Activated CD8-positive, alpha-beta memory T cell treated with anti-CD3 and anti-CD28 coated beads, Interleukin-2, amount 50 U/mL, for 4 hours (primary cell): ENCODE data around the gene RNF10.
"Not testable (repeated sequence)": the region's sequence is repeated elsewhere in the genome, so short reads cannot be mapped to it uniquely, and the experiment has no call there.

Source experiments
- DNase-seq: peaks from one replicate; pipeline ENCODE4 v3.0.0-alpha.2; 2020

Gene RNF10

DNA sequence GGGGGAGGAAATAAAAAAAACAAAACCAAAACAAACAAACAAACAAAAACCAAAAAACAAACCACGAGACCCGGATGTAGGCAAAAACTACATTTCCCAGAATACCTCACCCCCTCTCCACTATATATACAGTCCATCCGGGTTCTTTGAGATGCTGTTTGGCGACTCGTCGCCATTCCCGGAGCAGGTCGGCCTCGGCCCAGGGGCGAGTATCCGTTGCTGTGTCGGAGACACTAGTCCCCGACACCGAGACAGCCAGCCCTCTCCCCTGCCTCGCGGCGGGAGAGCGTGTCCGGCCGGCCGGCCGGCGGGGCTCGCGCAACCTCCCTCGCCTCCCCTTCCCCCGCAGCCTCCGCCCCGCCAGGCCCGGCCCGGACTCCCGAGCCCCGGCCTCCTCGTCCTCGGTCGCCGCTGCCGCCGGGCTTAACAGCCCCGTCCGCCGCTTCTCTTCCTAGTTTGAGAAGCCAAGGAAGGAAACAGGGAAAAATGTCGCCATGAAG, at the start of gene RNF10:
TSS of gene RNF10 (plus strand) at position 154 of the 500 bp plus-strand sequence. CDS start 456 bp downstream, outside the sequence.
- peak; percentile 60 for DNase-seq

GRCh38 chr12:120485961-120486881, 47.9 kb upstream of the RNF10 start:
- no peak for DNase-seq

DNA sequence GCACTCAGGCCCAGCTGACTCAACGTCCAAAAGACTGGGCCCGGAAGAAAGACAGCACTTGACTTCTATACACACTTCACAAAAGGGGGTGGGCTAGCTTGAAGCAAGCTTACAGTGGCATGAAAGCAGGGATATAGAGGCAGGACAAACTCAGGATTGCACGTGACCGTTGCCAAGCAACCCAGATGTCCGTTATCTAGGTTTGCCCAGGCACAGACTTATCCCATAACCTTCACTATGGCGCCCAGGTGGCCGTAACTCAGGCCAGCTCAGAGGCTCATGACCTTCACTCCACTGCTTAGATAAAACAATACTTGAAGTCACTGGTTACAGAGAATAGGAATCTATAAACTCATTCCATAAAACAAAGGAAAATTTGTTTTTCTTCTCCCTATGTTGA, 46.6 kb upstream of the RNF10 start:
- DNase-seq, result not testable (repeated sequence)

GRCh38 chr12:120488057-120488640, 46.0 kb upstream of the RNF10 start:
- no peak for DNase-seq

DNA sequence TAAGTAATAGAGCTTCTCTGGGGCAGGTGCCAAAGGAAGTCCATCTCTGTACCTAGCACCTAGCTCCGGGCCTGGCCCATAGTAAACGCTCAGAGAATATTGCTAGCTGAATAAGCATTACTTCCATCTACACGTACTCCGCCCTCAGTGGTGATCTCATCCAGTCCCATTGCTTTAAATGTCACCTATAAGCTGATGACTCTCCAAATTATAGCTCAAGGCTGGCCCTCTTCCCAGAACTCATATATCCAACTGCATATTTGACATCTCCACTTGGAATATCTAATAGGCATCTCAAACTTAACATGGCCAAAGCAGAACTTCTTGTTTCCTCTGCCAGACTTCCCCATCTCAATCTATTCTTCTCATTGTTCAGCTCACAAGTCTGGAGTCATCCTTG, 45.1 kb upstream of the RNF10 start:
- no peak for DNase-seq

GRCh38 chr12:120490325-120490724, 43.8 kb upstream of the RNF10 start:
- DNase-seq, result no peak

DNA sequence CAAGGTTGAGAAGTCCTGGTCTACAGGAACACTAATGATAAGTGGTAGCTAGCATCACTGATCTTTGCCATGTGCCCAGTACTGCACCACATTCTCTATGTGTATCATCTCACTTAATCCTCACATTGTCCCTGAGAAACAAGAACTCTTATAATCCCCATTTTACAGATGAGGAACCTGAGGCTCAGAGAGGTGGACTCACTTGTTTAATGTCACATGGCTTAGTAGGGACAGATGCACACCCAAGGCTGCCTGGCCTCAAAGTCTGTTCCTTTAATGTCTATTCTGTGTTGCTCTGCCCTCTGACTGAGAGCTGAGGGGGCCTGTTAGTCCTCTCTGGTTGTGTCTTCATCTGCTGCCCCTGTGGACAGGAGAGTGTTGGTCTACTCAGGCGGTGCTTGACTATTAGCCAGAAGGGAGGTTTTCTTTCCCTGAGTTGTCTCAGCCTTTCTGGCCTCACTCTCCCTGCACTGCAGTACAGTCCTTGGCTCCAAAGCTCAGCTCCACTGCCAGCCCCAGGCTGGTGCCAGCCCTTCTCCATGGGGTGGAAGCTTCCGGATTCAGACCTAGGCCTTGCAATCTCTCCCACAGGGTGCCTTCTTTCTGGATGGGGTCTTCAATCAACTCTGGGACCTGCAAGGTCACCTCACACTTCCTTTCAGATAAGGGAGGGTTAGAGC, 43.2 kb upstream of the RNF10 start:
- no peak for DNase-seq

DNA sequence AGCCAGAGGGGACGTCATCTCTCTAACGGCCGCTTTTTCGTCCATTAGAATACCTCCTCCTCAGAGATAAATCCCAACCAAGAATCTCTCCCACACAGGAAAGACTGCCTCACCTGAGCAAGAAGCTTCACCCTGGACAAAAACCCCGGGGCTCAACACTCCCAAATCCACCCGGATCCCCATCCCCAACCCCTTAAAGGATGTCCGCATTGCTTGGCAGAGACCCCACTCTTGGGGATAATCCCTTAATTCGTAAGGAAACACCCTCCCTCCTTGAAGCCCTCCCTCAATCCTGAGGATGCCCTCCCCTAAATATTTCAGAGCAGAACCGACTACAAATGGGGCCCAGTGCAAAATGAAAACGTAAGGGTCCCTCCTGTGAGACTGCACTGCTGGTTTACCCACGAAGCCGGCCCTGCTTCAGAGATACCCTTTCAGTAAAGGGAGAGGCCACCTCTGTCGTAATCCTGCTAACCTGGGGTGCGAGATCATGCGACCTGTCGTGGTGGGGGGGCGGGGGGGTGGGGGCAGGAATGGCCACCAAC, 38.9 kb upstream of the RNF10 start:
- no peak for DNase-seq

- peak; percentile 97 for DNase-seq
Measured at GRCh38 chr12:120495731-120496412, 38.3 kb upstream of the RNF10 start, which contains the start of gene DYNLL1. Gene DYNLL1 (plus strand): TSS chr12:120496113. CDS start chr12:120496422, 309 bp downstream.

- peak; percentile 55 for DNase-seq
Measured at GRCh38 chr12:120496413-120497340, 37.5 kb upstream of the RNF10 start.

- no peak for DNase-seq
Measured at GRCh38 chr12:120497524-120498150, 36.5 kb upstream of the RNF10 start.

DNA sequence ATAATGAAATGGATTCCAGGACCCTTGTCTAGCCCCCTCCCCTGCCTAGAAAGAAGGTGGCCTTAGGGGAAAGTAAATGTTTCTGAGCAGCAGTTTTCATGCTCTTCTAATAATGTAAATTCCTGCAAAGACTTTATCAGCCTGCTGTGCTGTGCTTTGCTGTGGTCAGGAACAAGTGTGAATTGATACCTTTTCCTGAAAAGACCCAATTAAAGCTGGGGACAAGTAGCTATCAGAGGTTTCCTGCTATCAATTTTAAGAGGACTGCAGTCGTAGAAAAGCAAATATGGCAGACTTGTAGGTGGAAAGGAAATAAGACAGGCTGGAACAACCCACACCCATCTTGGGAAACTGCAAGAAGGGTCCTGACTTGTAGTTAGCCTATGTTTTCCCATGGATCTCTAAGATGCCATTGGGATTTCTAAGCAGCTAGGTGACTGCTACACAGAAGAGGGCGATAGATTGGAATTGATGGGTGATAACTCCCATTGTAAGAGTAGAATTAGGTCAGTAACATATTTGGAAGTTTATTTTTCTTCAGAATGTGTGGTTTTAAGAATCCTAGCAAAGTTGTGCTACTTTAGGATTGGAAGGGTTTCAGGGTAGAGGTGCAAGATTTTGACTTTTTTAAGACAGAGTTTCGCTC, 35.2 kb upstream of the RNF10 start:
- no peak for DNase-seq

DNA sequence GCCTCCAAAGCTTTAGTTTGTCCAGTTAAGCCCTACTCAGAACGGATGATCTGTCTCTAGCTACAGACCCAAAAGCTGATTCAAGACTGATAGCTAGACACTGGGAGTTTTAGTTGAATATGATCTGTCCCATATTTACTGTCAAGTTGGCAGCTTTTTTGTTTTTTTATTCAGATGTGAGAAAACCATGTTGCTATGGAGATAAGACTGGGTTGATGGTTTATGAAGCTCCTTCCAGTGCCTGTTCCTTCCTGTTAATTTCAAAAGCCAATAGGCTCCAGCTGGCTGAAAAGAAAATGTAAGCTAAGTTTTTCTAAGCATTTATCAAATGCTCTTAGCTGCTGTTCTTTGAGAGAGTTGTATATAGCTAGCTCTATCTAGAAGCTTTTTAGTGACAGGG, 33.6 kb upstream of the RNF10 start:
- no peak for DNase-seq

DNA sequence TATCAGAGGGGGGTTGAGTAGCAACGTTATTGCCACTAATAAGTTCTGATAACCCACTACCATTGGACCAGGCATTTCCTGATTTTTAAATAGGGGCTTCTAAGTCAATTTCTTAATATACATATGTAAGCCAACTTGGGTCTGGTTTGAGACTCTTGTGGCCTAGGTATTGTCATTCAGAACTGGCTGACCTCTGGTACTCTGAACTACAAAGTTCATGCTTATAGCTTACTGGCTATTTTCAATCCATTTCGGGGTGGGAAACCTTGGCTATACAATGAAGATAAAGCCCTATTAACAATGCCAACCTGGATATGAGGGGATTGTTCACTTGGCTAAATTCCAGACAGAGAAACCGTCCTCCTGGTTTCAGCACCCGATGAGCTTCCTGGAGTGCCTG, 29.6 kb upstream of the RNF10 start:
- no peak for DNase-seq

DNA sequence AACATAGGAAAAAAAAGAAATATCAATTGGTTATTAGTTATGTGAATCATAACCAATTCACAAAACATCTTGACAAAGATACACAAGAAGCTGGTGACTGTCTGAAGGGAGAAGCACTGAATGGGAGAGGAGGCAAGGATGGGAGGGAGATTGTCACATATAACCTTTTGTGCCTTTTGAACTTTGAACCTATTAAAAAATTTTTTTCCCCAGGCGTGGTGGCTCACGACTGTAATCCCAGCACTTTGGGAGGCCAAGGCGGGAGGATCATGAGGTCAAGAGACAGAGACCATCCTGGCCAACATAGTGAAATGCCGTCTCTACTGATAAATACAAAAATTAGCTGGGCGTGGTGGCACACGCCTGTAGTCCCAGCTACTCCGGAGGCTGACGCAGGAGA, 25.6 kb upstream of the RNF10 start:
- DNase-seq, result no peak

GRCh38 chr12:120514002-120514401, 20.2 kb upstream of the RNF10 start:
- no peak for DNase-seq

DNA sequence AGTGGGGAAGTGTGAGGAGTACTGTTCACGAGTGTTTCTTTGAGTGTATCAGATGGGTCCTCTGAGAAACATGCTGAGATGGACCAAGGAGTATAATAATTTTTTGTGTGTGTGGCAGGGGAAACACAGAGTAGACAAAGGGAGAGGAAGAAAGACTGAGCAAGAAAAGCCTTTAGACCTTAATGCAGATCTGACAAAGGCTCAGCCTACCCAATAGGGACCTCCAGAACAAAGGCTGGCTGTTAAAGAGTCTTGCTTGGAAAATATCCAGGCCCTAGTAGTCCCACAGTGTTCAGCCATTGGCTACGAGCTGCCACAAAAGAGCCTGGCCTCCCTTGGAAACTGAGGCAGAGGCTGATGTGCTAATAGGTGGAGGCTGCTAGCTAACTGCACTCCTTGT, 18.7 kb upstream of the RNF10 start:
- DNase-seq, result no peak

DNA sequence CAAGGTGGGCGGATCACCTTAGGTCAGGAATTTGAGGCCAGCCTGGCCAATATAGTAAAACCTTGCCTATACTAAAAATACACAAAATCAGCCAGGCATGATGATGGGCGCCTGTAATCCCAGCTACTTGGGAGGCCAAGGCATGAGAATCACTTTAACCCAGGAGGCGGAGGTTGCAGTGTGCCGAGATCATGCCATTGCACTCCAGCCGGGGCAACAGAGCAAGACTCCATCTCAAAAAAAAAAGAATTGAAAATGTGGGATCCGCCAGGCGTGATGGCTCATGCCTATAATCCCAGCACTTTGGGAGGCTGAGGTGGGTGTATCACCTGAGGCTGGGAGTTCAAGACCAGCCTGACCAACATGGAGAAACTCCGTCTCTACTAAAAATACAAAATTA, 14.8 kb upstream of the RNF10 start:
- DNase-seq, result not testable (repeated sequence)

- no peak for DNase-seq
Measured at GRCh38 chr12:120522568-120522967, 11.6 kb upstream of the RNF10 start.

DNA sequence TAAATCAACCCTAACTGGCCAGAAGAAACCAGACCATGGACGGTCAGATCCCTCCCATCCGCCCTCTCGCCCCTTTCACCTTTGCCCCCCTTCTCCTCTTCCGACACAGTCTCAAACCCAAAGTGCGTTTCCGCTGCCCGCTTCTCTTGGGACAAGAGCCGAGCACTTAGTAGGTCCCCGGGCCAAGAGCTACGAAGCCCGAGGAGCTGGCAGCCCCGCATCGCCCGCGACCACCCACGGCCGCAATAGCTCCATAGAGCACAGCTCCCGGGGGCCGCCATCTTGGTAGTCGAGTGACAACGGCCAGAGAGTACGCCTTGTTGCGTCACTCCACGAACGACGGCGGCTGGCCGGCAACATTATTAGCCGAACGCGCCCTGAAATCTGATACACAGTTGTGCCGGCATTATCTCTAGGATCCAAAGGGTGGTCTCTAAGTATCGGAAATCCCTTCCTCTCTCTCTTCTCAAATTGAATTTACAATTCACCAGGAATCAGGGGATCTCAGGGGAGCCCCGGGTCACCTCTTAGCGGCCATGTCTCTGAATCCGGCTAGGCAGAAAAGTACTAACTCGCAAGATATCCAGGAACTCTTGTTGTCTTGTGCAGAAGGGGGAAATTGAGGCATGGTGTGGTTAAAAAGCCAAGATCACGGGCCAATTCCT, 5.2 kb upstream of the RNF10 start, which contains the start of gene COQ5:
TSS of gene COQ5 (minus strand) at position 298 of the 665 bp plus-strand sequence. CDS start at position 281, 17 bp downstream.
- DNase-seq, result peak; percentile 85
